HG03139 (cell line): ENCODE measurements around the gene FGGY.
A peak's percentile ranks its signal among the peaks of the same experiment; 100 is the strongest.

Experiments
- ATAC-seq: cut with Tn5 transposase; IDR thresholded peaks from one replicate; pipeline ENCODE4 v1.9.1; 2021; ENCODE audit not compliant: unreplicated experiment

The FGGY gene

DNA sequence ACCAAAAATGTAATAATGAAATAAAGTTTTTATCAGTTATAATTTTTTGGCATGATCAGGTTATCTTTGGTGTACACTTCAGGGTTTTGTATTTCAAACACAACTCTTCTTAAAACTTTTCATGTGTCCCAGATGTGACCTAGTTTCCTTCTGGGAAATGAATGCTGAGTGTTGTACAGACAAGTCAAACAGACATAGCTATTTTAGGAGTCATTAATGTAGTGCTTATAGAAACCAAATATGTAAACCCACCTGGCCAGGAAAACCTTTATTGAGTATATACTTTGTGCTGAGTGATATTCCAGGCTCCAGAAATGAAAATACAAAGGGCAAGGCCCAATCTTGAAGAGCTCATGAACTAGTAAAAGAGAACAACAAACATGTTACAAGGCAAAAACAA lies 491.9 kb downstream of the FGGY start:
- no peak for ATAC-seq

DNA sequence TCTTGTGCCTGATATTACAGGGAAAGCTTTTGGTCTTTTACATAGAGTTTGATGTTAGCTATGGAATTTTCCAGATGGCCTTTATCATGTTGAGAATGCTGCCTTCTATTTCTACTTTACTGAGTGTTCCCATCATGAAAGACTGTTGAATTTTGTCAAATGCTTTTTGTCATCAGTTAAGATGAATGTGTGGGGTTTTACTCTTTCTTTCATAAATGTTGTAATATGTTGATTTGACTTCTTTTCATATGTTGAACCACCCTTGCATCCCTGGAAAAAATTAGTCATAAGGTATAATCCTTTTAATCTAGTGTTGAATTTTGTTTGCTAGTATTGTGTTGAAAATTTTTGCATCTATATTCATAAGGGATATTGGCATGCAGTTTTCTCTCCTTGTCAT lies 501.7 kb downstream of the FGGY start:
- no peak for ATAC-seq

GRCh38 chr1:59803458-59804038 lies 506.7 kb downstream of the FGGY start:
- peak; percentile 60 for ATAC-seq

- no peak for ATAC-seq
Observed at GRCh38 chr1:59804301-59804700, 507.4 kb downstream of the FGGY start.

- no peak for ATAC-seq
Observed at GRCh38 chr1:59805554-59805953, 508.7 kb downstream of the FGGY start.
